OCI-LY1 (cell line): Measurements from ENCODE around the gene ZFHX3.

Experiments
- H2AFZ ChIP-seq: fragments of 200-600 bp; sonication (generic), shearing (Covaris generic); 2 replicates; pipeline ENCODE4 v1.6.0; 2014; ENCODE audit warnings: antibody characterized with exemption, mild to moderate bottlenecking, low read length
- H3F3A ChIP-seq: fragments of 200-600 bp; sonication (generic), shearing (Covaris generic); 2 replicates; pipeline ENCODE4 v1.6.0; 2014; ENCODE audit warnings: mild to moderate bottlenecking, antibody characterized with exemption, low read length, moderate library complexity; ENCODE audit not compliant: insufficient read depth
- H3K27ac ChIP-seq: fragments of 200-600 bp; sonication (generic); 2 replicates; pipeline ENCODE4 v1.5.1; 2014; ENCODE audit warnings: low read length, mixed run types, mild to moderate bottlenecking, low read depth; ENCODE audit not compliant: poor library complexity, severe bottlenecking
- H3K27me3 ChIP-seq: fragments of 200-600 bp; sonication (generic); 2 replicates; pipeline ENCODE4 v1.6.0; 2014; ENCODE audit warnings: antibody characterized with exemption, mild to moderate bottlenecking, low read length, moderate library complexity; ENCODE audit not compliant: insufficient read depth
- H3K36me3 ChIP-seq: fragments of 200-600 bp; sonication (generic); 2 replicates; pipeline ENCODE4 v1.6.1; 2014; ENCODE audit warnings: mild to moderate bottlenecking, antibody characterized with exemption, low read length, moderate library complexity, mixed read lengths; ENCODE audit not compliant: insufficient read depth
- H3K4me1 ChIP-seq: fragments of 200-600 bp; sonication (generic); 2 replicates; pipeline ENCODE4 v1.5.1; 2014; ENCODE audit warnings: mild to moderate bottlenecking, low read length, moderate library complexity; ENCODE audit not compliant: insufficient read depth, severe bottlenecking
- H3K4me2 ChIP-seq: fragments of 200-600 bp; sonication (generic), shearing (Covaris generic); 2 replicates; pipeline ENCODE4 v1.6.1; 2014; ENCODE audit warnings: low read length
- H3K4me3 ChIP-seq: fragments of 200-600 bp; sonication (generic); 2 replicates; pipeline ENCODE4 v1.5.1; 2014; ENCODE audit warnings: low read length, low read depth, mild to moderate bottlenecking, mixed read lengths; ENCODE audit not compliant: poor library complexity, severe bottlenecking
- H3K79me2 ChIP-seq: fragments of 200-600 bp; shearing (Covaris generic); 2 replicates; pipeline ENCODE4 v1.6.1; 2016; ENCODE audit warnings: mixed run types, low read length, mixed read lengths; ENCODE audit not compliant: insufficient read depth
- H3K9ac ChIP-seq: fragments of 200-600 bp; sonication (generic), shearing (Covaris generic); 2 replicates; pipeline ENCODE4 v1.6.1; 2014; ENCODE audit warnings: mild to moderate bottlenecking, low read length, mixed read lengths
- H3K9me2 ChIP-seq: fragments of 200-600 bp; sonication (generic), shearing (Covaris generic); 2 replicates; pipeline ENCODE4 v1.6.1; 2014; ENCODE audit warnings: low read depth, mild to moderate bottlenecking, low read length, mixed read lengths
- H3K9me3 ChIP-seq: fragments of 200-600 bp; shearing (Covaris generic); 2 replicates; pipeline ENCODE4 v1.6.1; 2014; ENCODE audit warnings: low read length, mixed read lengths
- H4K20me1 ChIP-seq: fragments of 200-600 bp; sonication (generic), shearing (Covaris generic); 2 replicates; pipeline ENCODE4 v1.6.0; 2016; ENCODE audit warnings: mild to moderate bottlenecking, low read length; ENCODE audit not compliant: insufficient read depth
- EZH2 ChIP-seq: fragments of 200-600 bp; sonication (generic), shearing (Covaris generic); IDR thresholded peaks from 2 replicates; pipeline ENCODE4 v1.8.0; 2017; ENCODE audit warnings: borderline replicate concordance, mixed run types, mild to moderate bottlenecking, antibody characterized with exemption, low read length, moderate library complexity, mixed read lengths
- TF ChIP-seq, protein P1 (sequence below): fragments of 200-600 bp; sonication (generic), shearing (Covaris generic); IDR thresholded peaks from 2 replicates; pipeline ENCODE4 v1.5.1; 2017; ENCODE audit warnings: mild to moderate bottlenecking, antibody characterized with exemption, low read length, moderate library complexity, mixed read lengths

Gene ZFHX3

DNA sequence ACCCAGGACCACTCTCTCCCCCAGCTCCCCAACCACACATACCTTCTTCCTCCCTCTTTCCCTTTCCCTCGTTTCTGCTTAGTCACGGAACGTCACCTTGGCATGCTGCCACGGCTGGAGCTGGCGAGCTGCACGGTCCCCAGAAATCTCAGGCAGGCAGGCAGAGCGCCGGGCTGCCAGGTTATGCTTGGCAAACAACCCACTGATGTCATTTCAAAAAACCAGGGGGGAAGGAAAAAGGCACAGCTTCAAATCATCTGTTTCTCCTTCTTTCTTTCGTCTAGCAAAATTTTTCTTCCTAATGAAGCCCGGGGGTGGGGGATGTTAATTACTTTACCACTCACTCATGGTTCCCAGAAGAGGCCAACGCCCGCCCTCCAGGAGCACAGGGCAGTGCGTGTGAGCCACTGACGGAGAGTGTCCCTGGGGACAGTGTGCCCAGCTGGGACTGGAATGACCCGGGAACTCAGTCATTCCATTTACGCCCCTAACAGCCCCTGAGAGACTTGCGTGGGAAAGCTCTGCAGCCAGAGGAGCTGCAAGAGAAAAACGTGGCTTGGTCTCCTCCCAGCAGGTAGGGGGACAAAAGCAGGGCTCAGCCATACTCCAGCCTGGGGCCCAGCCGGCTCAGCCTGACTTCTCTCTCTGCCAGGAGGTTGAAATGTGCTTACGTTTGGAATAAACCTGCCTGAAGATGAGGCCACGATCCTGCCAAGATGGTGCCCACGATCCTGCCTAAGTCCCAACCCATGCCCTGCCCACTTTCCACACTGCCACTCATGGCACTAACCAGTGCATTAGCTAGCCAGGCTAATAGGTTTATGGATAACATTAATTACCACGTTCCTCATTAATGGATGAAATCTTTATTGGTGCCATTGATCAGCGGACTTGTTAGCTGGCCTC is 198.9 kb downstream of the ZFHX3 start:
- Histone ChIP-seq H3K27me3 (no peaks in the 10 kb centered on the region; the same call in 1 of the 2 replicates), H3K4me3 (no peak overlapping the region), H2AFZ (no peak overlapping the region), H3K27ac (no peak overlapping the region), H3K4me2 (no peak overlapping the region), H3F3A (no peaks in the 10 kb centered on the region), H3K4me1 (peaks cover 6% of the 10 kb centered on the region), H4K20me1 (no peaks in the 10 kb centered on the region), H3K9me3 (no peaks in the 10 kb centered on the region), H3K9ac (no peak overlapping the region), H3K36me3 (no peaks in the 10 kb centered on the region), H3K9me2 (no peaks in the 10 kb centered on the region), H3K79me2 (no peaks in the 10 kb centered on the region)
- no peak for TF ChIP-seq EZH2
- TF ChIP-seq, protein P1, sequence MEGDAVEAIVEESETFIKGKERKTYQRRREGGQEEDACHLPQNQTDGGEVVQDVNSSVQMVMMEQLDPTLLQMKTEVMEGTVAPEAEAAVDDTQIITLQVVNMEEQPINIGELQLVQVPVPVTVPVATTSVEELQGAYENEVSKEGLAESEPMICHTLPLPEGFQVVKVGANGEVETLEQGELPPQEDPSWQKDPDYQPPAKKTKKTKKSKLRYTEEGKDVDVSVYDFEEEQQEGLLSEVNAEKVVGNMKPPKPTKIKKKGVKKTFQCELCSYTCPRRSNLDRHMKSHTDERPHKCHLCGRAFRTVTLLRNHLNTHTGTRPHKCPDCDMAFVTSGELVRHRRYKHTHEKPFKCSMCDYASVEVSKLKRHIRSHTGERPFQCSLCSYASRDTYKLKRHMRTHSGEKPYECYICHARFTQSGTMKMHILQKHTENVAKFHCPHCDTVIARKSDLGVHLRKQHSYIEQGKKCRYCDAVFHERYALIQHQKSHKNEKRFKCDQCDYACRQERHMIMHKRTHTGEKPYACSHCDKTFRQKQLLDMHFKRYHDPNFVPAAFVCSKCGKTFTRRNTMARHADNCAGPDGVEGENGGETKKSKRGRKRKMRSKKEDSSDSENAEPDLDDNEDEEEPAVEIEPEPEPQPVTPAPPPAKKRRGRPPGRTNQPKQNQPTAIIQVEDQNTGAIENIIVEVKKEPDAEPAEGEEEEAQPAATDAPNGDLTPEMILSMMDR: no peak

DNA sequence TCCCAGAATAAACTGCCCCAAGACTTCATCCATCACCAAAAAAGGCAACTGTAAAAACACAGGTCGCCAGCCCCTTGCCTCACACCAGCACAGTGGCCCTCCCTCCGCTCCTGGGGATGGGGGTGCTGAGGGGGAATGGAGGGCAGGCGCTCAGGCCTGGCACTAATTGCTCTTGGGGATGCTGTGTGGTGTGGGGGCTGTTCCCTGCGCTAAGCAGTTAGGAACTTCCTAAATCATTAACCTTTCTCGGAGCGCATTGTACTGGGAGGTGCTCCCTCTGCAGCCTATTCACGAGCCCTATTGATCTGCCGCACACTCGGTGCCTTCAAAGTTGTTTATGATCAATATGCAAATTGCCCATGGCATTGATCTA is 199.9 kb downstream of the ZFHX3 start:
- no peak overlapping the region for H3K4me2 ChIP-seq
- no peaks in the 10 kb centered on the region for H3F3A ChIP-seq
- H3K9ac ChIP-seq: no peak overlapping the region
- peaks cover 6% of the 10 kb centered on the region for H3K4me1 ChIP-seq
- H4K20me1 ChIP-seq: no peaks in the 10 kb centered on the region
- H3K27ac ChIP-seq: no peak overlapping the region
- no peaks in the 10 kb centered on the region for H3K9me3 ChIP-seq
- no peaks in the 10 kb centered on the region for H3K36me3 ChIP-seq
- TF ChIP-seq EZH2: no peak
- TF ChIP-seq, protein P1: no peak
- H3K27me3 ChIP-seq: no peaks in the 10 kb centered on the region; the same call in 1 of the 2 replicates
- H3K4me3 ChIP-seq: no peak overlapping the region
- no peaks in the 10 kb centered on the region for H3K9me2 ChIP-seq
- H3K79me2 ChIP-seq: no peaks in the 10 kb centered on the region
- no peak overlapping the region for H2AFZ ChIP-seq

DNA sequence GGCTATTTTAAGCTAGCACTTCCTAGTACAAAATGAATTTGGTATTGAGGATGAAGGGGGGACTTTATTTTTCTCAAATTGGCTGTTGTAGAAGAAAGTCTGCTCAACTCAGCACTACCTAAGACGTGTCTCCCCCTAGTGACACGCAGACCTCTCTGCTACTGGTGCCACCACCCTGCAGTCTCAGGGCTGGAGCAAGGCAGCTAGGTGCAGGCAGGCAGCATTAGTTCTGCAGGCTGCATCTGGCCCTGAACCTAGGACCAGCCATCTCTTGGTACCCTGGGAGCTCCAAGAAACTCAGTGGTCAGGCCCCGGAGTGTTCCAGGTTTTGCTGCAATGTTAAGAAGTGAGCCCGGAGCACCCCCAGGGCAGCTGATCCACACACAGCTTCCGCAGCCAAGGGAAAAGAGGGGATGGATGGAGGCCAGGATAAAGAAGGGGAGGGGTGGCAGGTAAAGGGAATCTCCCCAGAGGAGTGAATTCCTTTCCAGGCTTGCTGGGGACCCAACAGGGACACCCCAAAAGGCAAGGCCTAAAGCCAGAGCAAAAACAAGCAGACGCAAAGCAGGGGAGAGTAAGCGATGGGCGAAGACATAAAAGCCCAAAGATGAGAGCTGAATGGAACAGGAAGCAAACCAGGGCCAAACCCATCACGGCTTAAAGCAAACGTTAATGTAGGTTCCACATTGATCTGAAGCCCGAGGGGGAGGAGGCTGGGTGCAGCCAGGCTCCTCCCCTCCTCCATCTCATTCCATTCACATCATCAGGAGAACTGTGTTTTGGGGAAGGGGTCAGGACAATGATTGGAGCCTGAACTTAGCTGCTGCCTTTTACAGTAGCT is 200.5 kb downstream of the ZFHX3 start:
- no peaks in the 10 kb centered on the region; the same call in 1 of the 2 replicates for H3K27me3 ChIP-seq
- H3K4me1 ChIP-seq: peaks cover 6% of the 10 kb centered on the region
- H3K36me3 ChIP-seq: no peaks in the 10 kb centered on the region
- no peak overlapping the region for H3K27ac ChIP-seq
- H3K9me3 ChIP-seq: no peaks in the 10 kb centered on the region
- no peak overlapping the region for H3K4me2 ChIP-seq
- no peaks in the 10 kb centered on the region for H4K20me1 ChIP-seq
- no peak for TF ChIP-seq EZH2
- TF ChIP-seq, protein P1: peak; percentile 66
- H3K9ac ChIP-seq: no peak overlapping the region
- H2AFZ ChIP-seq: no peak overlapping the region
- H3F3A ChIP-seq: no peaks in the 10 kb centered on the region
- H3K79me2 ChIP-seq: no peaks in the 10 kb centered on the region
- H3K4me3 ChIP-seq: no peak overlapping the region
- no peaks in the 10 kb centered on the region for H3K9me2 ChIP-seq
